ENCODE results near the gene SKI.
A peak's percentile ranks its signal among the peaks of the same experiment; 100 is the strongest.

Gene SKI

GRCh38 chr1:2203671-2204414 lies 24.3 kb upstream of the SKI start:
- Histone ChIP-seq H3K9me3 (ENCODE audit: low read length) (no peaks in the 10 kb centered on the region), H3K36me3 (ENCODE audit: insufficient read depth, low read length) (no peaks in the 10 kb centered on the region), H3K9ac (ENCODE audit: low read length) (peak overlapping the region; percentile 44), H3K27me3 (ENCODE audit: control insufficient read depth in 1 of 2, insufficient read depth in 2 of 2, low read length in 2 of 2) (no peaks in the 10 kb centered on the region), H3K27ac (ENCODE audit: low read depth, low read length) (peak overlapping the region; percentile 65), H3K4me3 (ENCODE audit: low read depth in 1 of 2, low read length in 2 of 2) (peak overlapping the region in 1 of 2 donors; percentile 52), H3K4me1 (ENCODE audit: insufficient read depth, low read length) (peaks cover 47% of the 10 kb centered on the region)

GRCh38 chr1:2204415-2205190 lies 23.5 kb upstream of the SKI start:
- H3K27me3 ChIP-seq (ENCODE audit: control insufficient read depth in 1 of 2, insufficient read depth in 2 of 2, low read length in 2 of 2) = no peaks in the 10 kb centered on the region
- peak overlapping the region; percentile 44 for H3K9ac ChIP-seq (ENCODE audit: low read length)
- H3K27ac ChIP-seq (ENCODE audit: low read depth, low read length) = peak overlapping the region; percentile 65
- H3K4me3 ChIP-seq (ENCODE audit: low read depth in 1 of 2, low read length in 2 of 2) = peak overlapping the region; percentile 50 to 52
- H3K36me3 ChIP-seq (ENCODE audit: insufficient read depth, low read length) = no peaks in the 10 kb centered on the region
- H3K4me1 ChIP-seq (ENCODE audit: insufficient read depth, low read length) = peaks cover 47% of the 10 kb centered on the region
- no peaks in the 10 kb centered on the region for H3K9me3 ChIP-seq (ENCODE audit: low read length)

DNA sequence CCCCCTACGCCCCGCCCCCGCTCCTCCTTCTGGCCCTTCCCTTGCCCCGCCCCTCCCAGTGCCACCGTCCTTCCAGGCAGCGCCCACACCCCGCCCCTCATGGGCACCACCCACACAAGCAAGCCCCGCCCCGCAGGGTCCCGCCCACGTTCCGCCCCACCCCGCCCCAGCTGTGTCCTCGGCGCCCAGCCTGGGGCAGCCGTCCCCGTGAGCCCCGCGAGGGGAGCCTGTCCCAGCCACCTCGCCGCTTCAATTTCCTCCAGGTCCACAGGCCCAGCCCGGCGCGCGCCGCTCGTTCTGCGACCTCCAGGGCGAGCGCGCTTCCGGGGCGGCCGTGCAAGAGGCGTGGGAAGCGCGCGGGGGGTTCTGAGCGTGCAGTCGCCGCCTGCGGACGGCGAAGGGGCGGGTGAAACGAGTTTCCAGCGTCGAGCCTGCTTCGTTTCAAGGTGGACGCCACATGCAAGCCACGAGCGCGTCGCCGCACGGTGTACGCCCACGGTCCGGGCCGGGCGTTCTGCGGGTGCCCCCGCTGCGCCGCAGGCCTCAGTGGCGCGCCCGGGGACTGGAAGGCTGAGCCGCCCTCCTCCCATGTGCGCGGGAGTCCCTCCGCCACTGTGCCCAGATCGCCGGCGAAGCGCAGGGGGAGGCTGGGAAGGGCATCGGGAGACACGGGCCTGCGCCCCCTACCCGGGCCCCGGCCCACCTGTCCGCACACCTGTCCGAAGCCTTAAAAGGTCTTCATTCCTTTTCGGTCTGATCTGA lies 22.7 kb upstream of the SKI start:
- H3K27ac ChIP-seq (ENCODE audit: low read depth, low read length) = peak overlapping the region; percentile 86
- no peaks in the 10 kb centered on the region for H3K36me3 ChIP-seq (ENCODE audit: insufficient read depth, low read length)
- H3K9me3 ChIP-seq (ENCODE audit: low read length) = no peaks in the 10 kb centered on the region
- H3K4me3 ChIP-seq (ENCODE audit: low read depth in 1 of 2, low read length in 2 of 2) = peak overlapping the region; percentile 14 to 42
- peaks cover 41% of the 10 kb centered on the region for H3K4me1 ChIP-seq (ENCODE audit: insufficient read depth, low read length)
- H3K27me3 ChIP-seq (ENCODE audit: control insufficient read depth in 1 of 2, insufficient read depth in 2 of 2, low read length in 2 of 2) = no peaks in the 10 kb centered on the region
- no peak overlapping the region for H3K9ac ChIP-seq (ENCODE audit: low read length)

DNA sequence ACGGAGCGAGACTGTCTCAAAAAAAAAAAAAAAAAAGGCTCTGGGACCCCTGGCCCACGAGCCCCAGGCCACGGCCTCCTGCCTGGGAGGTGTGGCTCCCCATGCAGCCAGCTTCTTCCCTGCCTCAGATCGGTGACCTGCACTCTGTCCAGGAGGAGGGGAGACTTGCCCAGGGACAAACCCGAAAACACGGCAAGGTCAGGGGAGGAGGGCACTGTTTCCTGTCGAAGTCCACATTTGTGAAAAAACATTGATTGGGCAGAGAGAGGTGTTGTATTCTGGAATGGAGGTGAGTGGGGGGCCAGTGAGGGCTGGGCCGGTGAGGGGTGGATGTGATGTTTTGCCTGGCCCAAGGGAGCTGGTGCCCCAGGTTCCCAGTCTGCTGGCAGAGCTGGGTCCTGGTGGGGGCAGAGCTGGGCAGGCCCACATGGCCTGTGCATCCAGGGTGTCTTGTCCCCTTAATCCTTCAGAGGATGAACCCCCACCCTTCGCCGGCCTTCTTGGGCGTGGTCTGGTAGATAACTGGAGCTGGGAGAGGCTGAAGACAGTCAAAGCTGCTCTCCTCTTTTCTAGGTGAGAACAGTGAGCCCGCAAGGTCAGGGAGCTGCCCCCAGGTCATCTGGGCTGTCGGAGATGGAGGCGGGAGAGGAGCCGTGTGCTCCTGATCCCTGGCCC lies 21.2 kb upstream of the SKI start:
- H3K4me3 ChIP-seq (ENCODE audit: low read depth in 1 of 2, low read length in 2 of 2) = no peak overlapping the region

DNA sequence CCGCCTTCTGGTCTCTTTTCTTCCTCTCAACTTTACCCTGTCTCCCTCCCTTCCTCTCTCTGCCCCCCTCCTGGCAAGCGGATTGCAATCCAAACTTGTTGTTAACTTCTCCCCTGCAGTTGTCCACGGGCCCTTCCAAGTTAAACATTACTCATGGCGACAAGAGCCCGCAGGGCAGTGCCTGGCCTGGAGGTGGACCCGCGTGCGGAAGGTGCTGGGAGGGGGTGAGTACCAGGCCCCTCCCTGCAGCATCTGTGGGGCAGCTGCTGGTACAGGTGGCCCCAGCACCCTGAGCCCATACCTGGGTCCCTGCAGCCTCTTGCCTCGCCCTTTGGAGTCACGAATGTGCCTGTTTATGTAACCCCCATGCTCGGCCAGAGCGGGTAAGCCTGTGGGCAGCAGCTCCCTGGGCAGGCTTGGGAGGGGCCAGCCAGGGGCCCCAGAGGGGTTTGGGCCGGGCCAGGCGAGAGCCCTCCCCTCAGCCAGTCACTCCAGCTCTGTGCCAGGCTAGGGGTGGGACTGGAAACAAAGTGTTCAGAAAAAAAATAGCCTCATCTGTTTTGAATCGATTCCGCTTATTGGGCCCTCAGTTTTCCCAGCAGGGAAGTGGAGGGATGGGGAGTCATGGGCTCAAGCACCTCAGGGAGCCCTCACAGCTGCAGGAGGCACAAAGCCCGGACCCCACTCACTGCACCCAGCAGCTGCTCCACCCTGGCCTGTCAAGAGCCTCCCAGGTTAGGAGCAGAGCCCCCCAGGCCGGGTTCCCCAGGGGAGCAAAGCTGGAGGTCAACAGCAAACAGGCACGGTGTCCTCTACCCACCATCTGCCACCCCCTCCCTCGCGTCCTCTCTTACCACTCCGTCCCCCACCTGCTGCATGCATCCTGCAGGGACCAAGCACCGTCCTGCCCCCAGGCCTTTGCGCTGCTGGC lies 19.5 kb upstream of the SKI start:
- Histone ChIP-seq H3K36me3 (ENCODE audit: insufficient read depth, low read length) (no peaks in the 10 kb centered on the region), H3K9ac (ENCODE audit: low read length) (no peak overlapping the region), H3K27me3 (ENCODE audit: control insufficient read depth in 1 of 2, insufficient read depth in 2 of 2, low read length in 2 of 2) (no peaks in the 10 kb centered on the region), H3K4me1 (ENCODE audit: insufficient read depth, low read length) (peaks cover 55% of the 10 kb centered on the region), H3K4me3 (ENCODE audit: low read depth in 1 of 2, low read length in 2 of 2) (no peak overlapping the region), H3K27ac (ENCODE audit: low read depth, low read length) (peak overlapping the region; percentile 89), H3K9me3 (ENCODE audit: low read length) (no peaks in the 10 kb centered on the region)

More for the DNA sequence above, 21.2 kb upstream of the SKI start:
- peak overlapping the region; percentile 54 for H3K9ac ChIP-seq (ENCODE audit: low read length)
- H3K9me3 ChIP-seq (ENCODE audit: low read length) = no peaks in the 10 kb centered on the region
- no peaks in the 10 kb centered on the region for H3K36me3 ChIP-seq (ENCODE audit: insufficient read depth, low read length)
- peaks cover 42% of the 10 kb centered on the region for H3K4me1 ChIP-seq (ENCODE audit: insufficient read depth, low read length)
- peak overlapping the region; percentile 89 for H3K27ac ChIP-seq (ENCODE audit: low read depth, low read length)
- no peaks in the 10 kb centered on the region for H3K27me3 ChIP-seq (ENCODE audit: control insufficient read depth in 1 of 2, insufficient read depth in 2 of 2, low read length in 2 of 2)

GRCh38 chr1:2209400-2210083 lies 18.6 kb upstream of the SKI start:
- H3K27me3 ChIP-seq (ENCODE audit: control insufficient read depth in 1 of 2, insufficient read depth in 2 of 2, low read length in 2 of 2) = no peaks in the 10 kb centered on the region
- H3K4me3 ChIP-seq (ENCODE audit: low read depth in 1 of 2, low read length in 2 of 2) = no peak overlapping the region
- no peak overlapping the region for H3K9ac ChIP-seq (ENCODE audit: low read length)
- H3K9me3 ChIP-seq (ENCODE audit: low read length) = no peaks in the 10 kb centered on the region
- H3K4me1 ChIP-seq (ENCODE audit: insufficient read depth, low read length) = peaks cover 57% of the 10 kb centered on the region
- peak overlapping the region; percentile 89 for H3K27ac ChIP-seq (ENCODE audit: low read depth, low read length)
- no peaks in the 10 kb centered on the region for H3K36me3 ChIP-seq (ENCODE audit: insufficient read depth, low read length)

DNA sequence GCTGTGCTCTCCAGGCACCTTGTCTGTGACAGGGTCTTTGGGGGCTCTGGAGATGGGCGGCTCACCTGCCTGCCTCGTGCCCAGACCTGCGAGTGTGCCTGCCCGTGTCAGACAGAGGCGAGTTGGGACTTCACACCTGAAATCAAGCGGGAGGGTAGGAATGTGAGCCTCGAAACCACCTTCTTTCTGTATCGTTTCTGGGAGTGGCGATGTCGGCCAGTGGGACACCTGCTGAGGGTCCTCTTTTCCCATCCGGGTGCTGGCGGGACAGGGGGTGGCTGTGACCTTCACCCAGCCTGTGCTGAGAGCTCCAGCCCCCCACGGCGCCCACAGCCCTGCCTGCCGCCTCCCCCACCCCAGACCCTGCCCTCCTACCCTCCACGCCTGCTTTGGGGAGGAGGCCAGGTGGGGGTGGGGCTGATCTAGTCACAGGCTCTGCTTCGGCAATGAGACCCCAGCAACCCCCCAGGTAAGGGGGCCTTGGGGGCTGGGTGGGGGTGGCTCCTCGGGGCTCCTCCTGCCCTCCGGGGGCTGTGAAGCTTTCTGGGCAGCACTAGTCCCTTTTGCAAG lies 17.9 kb upstream of the SKI start:
- Histone ChIP-seq H3K9me3 (ENCODE audit: low read length) (no peaks in the 10 kb centered on the region), H3K9ac (ENCODE audit: low read length) (no peak overlapping the region), H3K4me3 (ENCODE audit: low read depth in 1 of 2, low read length in 2 of 2) (no peak overlapping the region), H3K4me1 (ENCODE audit: insufficient read depth, low read length) (peaks cover 63% of the 10 kb centered on the region), H3K27ac (ENCODE audit: low read depth, low read length) (peak overlapping the region; percentile 89), H3K36me3 (ENCODE audit: insufficient read depth, low read length) (no peaks in the 10 kb centered on the region), H3K27me3 (ENCODE audit: control insufficient read depth in 1 of 2, insufficient read depth in 2 of 2, low read length in 2 of 2) (no peaks in the 10 kb centered on the region)

GRCh38 chr1:2210786-2211185 lies 17.3 kb upstream of the SKI start:
- Histone ChIP-seq H3K9ac (ENCODE audit: low read length) (no peak overlapping the region), H3K27me3 (ENCODE audit: control insufficient read depth in 1 of 2, insufficient read depth in 2 of 2, low read length in 2 of 2) (no peaks in the 10 kb centered on the region), H3K9me3 (ENCODE audit: low read length) (no peaks in the 10 kb centered on the region), H3K4me1 (ENCODE audit: insufficient read depth, low read length) (peaks cover 63% of the 10 kb centered on the region), H3K4me3 (ENCODE audit: low read depth in 1 of 2, low read length in 2 of 2) (no peak overlapping the region), H3K27ac (ENCODE audit: low read depth, low read length) (no peak overlapping the region), H3K36me3 (ENCODE audit: insufficient read depth, low read length) (no peaks in the 10 kb centered on the region)

DNA sequence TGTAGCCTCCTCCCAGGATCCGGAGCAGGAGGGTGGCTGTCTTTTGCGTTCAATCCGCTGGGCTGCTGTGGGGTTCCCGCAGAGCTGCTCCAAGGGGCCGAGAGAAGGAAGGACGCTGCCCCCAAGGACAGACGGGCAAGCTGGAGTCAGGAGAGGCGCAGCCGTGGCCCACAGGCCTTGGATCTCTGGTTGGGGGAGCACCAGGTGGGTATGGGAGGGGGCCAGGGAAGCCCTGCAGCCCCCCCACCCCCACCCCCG lies 15.9 kb upstream of the SKI start:
- Histone ChIP-seq H3K4me3 (ENCODE audit: low read depth in 1 of 2, low read length in 2 of 2) (no peak overlapping the region), H3K27me3 (ENCODE audit: control insufficient read depth in 1 of 2, insufficient read depth in 2 of 2, low read length in 2 of 2) (no peaks in the 10 kb centered on the region), H3K9me3 (ENCODE audit: low read length) (no peaks in the 10 kb centered on the region), H3K9ac (ENCODE audit: low read length) (no peak overlapping the region), H3K36me3 (ENCODE audit: insufficient read depth, low read length) (no peaks in the 10 kb centered on the region), H3K4me1 (ENCODE audit: insufficient read depth, low read length) (peaks cover 53% of the 10 kb centered on the region), H3K27ac (ENCODE audit: low read depth, low read length) (peak overlapping the region; percentile 89)
